HepG2 (cell line): ENCODE data around the gene RPP25L. TPM values are rescaled to one million over a fixed set of nuclear protein-coding genes. Genes with fewer than 3 reads are reported as not detected.

Source experiments
- BCL6 ChIP-seq: IDR thresholded peaks from 2 replicates; pipeline ENCODE4 v1.6.1; 2016; ENCODE audit warnings: missing genetic modification reagents, missing compliant biosample characterization
- BHLHE40 ChIP-seq: IDR thresholded peaks from 2 replicates; pipeline ENCODE4 v1.6.1; 2011; ENCODE audit warnings: low read length, improper control_type of control experiment
- FOXK1 ChIP-seq: sonication (generic); formaldehyde crosslinking; IDR thresholded peaks from 2 replicates; pipeline ENCODE4 v1.4.0; 2020; ENCODE audit warnings: low read depth, missing genetic modification reagents, borderline replicate concordance
- FOXO1 ChIP-seq: sonication (generic); formaldehyde crosslinking; IDR thresholded peaks from 2 replicates; pipeline ENCODE4 v1.4.0; 2020; ENCODE audit warnings: missing genetic modification reagents
- GFI1 ChIP-seq: sonication (generic); formaldehyde crosslinking; IDR thresholded peaks from 2 replicates; pipeline ENCODE4 v1.5.0; 2020; ENCODE audit warnings: missing genetic modification reagents, mild to moderate bottlenecking, borderline replicate concordance
- HNF4G ChIP-seq, 2 experiments: sonication (generic) in 1 of 2; formaldehyde crosslinking in 1 of 2; IDR thresholded peaks; 2 replicates each; pipeline versions ENCODE4 v1.4.0 to v1.6.1; 2011 to 2020; ENCODE audit warnings: borderline replicate concordance in 2 of 2, low read depth in 2 of 2, mild to moderate bottlenecking in 2 of 2, low read length in 1 of 2, missing genetic modification reagents in 1 of 2, moderate library complexity in 1 of 2
- KLF6 ChIP-seq: IDR thresholded peaks from 2 replicates; pipeline ENCODE4 v1.8.0; 2016; ENCODE audit warnings: missing biosample characterization, missing genetic modification reagents
- NR2F6 ChIP-seq, 2 experiments: IDR thresholded peaks; 2 replicates each; pipeline ENCODE4 v1.6.1; 2016; ENCODE audit warnings: antibody characterized with exemption in 1 of 2, mild to moderate bottlenecking in 1 of 2
- RARA ChIP-seq: IDR thresholded peaks from 2 replicates; pipeline ENCODE4 v1.6.1; 2016; ENCODE audit warnings: missing genetic modification reagents, missing compliant biosample characterization
- SOX6 ChIP-seq, 2 experiments: fragments of 450-650 bp in 1 of 2; sonication (generic) in 1 of 2; formaldehyde crosslinking in 1 of 2; IDR thresholded peaks; 2 replicates each; pipeline versions ENCODE4 v1.4.0 to v1.6.1; 2017 to 2020; ENCODE audit warnings: antibody characterized with exemption in 1 of 2, mild to moderate bottlenecking in 1 of 2, missing genetic modification reagents in 1 of 2
- ZFX ChIP-seq: sonication (generic); formaldehyde crosslinking; IDR thresholded peaks from 2 replicates; pipeline ENCODE4 v1.4.0; 2020; ENCODE audit warnings: mild to moderate bottlenecking, low read depth, missing genetic modification reagents, moderate library complexity
- ZNF33A ChIP-seq: sonication (generic); formaldehyde crosslinking; IDR thresholded peaks from 2 replicates; pipeline ENCODE4 v1.5.1; 2020; ENCODE audit warnings: missing genetic modification reagents, mild to moderate bottlenecking, moderate library complexity, borderline replicate concordance
- ZNF362 ChIP-seq: sonication (generic); formaldehyde crosslinking; IDR thresholded peaks from 2 replicates; pipeline ENCODE4 v1.4.0; 2020; ENCODE audit warnings: missing genetic modification reagents, mild to moderate bottlenecking, borderline replicate concordance
- ZNF564 ChIP-seq: sonication (generic); formaldehyde crosslinking; IDR thresholded peaks from 2 replicates; pipeline ENCODE4 v1.8.1; 2023; ENCODE audit warnings: mild to moderate bottlenecking, missing genetic modification reagents
- ZNF644 ChIP-seq: IDR thresholded peaks from 2 replicates; pipeline ENCODE4 v1.6.1; 2016; ENCODE audit warnings: low read depth
- ZNF770 ChIP-seq: sonication (generic); formaldehyde crosslinking; IDR thresholded peaks from 2 replicates; pipeline ENCODE4 v1.5.0; 2020; ENCODE audit warnings: mild to moderate bottlenecking, missing genetic modification reagents
- polyA plus RNA-seq, 8 experiments: library from polyadenylated mRNA; depleted of rRNA in 3 of 8; stranded (reverse) in 7 of 8; unstranded in 1 of 8; fragments of >200 nt; fragmentation: Illumina TruSeq in 4 of 8; extraction: Trizol in 4 of 8; gene quantifications; 2 replicates each; pipeline versions ENCODE4 v1.2.1 to v1.2.3, GENCODE V29; 2011 to 2016; ENCODE audit warnings: low read depth in 4 of 8, missing spikeins in 1 of 8, mixed read lengths in 1 of 8; ENCODE audit not compliant: insufficient read depth in 1 of 8
- total RNA-seq, 5 experiments: library from RNA; depleted of rRNA; stranded (reverse); fragments of >200 nt; fragmentation: Illumina TruSeq; extraction: Trizol; gene quantifications; 2 replicates each; pipeline ENCODE4 v1.2.3, GENCODE V29; 2016; ENCODE audit warnings: low read depth in 1 of 5
- TF ChIP-seq, protein P1 (sequence below): sonication (generic); formaldehyde crosslinking; IDR thresholded peaks from 2 replicates; pipeline ENCODE4 v1.4.0; 2020; ENCODE audit warnings: mild to moderate bottlenecking, missing genetic modification reagents, borderline replicate concordance
- TF ChIP-seq, protein P2 (sequence below): IDR thresholded peaks from 2 replicates; pipeline ENCODE4 v1.6.1; 2018; ENCODE audit warnings: missing genetic modification reagents, mild to moderate bottlenecking, missing compliant biosample characterization

The RPP25L gene
- total and polyA plus RNA-seq, 2 of the 13 experiments (the other 11 are each of a cell fraction or from before 2014, with no cell fraction given) = 24.5 to 27.3 TPM

- TF ChIP-seq ZNF770 (CRISPR knock-in tag) (peak; percentile 92), ZNF362 (CRISPR knock-in tag) (peak; percentile 61), NR2F6 (IDR thresholded peaks at IDR 0.05) (peak; percentile 88), NR2F6 (CRISPR knock-in tag; IDR thresholded peaks at IDR 0.05) (peak; percentile 81), ZNF564 (CRISPR knock-in tag) (0 out of 2 replicates have a peak, but pooled peaks have one; percentile 10), HNF4G (IDR thresholded peaks at IDR 0.05; ENCODE audit: borderline replicate concordance, low read depth, low read length) (peak; percentile 93), HNF4G (CRISPR knock-in tag; IDR thresholded peaks at IDR 0.05; ENCODE audit: borderline replicate concordance, low read depth) (peak; percentile 73; the same call in 1 of the 2 replicates), BCL6 (peak; percentile 85), KLF6 (CRISPR knock-in tag) (no peak), SOX6 (IDR thresholded peaks at IDR 0.05) (no peak), SOX6 (CRISPR knock-in tag; IDR thresholded peaks at IDR 0.05) (peak; percentile 59), FOXK1 (peak; percentile 25; the same call in 1 of the 2 replicates), FOXO1 (peak; percentile 43; the same call in 1 of the 2 replicates), ZNF644 (CRISPR knock-in tag) (peak; percentile 35; the same call in 1 of the 2 replicates), BHLHE40 (0 out of 2 replicates have a peak, but pooled peaks have one; percentile 37), GFI1 (peak; percentile 65; the same call in 1 of the 2 replicates), ZNF33A (CRISPR knock-in tag) (no peak), RARA (CRISPR knock-in tag) (peak; percentile 83), ZFX (CRISPR knock-in tag) (no peak)
- TF ChIP-seq, protein P1, sequence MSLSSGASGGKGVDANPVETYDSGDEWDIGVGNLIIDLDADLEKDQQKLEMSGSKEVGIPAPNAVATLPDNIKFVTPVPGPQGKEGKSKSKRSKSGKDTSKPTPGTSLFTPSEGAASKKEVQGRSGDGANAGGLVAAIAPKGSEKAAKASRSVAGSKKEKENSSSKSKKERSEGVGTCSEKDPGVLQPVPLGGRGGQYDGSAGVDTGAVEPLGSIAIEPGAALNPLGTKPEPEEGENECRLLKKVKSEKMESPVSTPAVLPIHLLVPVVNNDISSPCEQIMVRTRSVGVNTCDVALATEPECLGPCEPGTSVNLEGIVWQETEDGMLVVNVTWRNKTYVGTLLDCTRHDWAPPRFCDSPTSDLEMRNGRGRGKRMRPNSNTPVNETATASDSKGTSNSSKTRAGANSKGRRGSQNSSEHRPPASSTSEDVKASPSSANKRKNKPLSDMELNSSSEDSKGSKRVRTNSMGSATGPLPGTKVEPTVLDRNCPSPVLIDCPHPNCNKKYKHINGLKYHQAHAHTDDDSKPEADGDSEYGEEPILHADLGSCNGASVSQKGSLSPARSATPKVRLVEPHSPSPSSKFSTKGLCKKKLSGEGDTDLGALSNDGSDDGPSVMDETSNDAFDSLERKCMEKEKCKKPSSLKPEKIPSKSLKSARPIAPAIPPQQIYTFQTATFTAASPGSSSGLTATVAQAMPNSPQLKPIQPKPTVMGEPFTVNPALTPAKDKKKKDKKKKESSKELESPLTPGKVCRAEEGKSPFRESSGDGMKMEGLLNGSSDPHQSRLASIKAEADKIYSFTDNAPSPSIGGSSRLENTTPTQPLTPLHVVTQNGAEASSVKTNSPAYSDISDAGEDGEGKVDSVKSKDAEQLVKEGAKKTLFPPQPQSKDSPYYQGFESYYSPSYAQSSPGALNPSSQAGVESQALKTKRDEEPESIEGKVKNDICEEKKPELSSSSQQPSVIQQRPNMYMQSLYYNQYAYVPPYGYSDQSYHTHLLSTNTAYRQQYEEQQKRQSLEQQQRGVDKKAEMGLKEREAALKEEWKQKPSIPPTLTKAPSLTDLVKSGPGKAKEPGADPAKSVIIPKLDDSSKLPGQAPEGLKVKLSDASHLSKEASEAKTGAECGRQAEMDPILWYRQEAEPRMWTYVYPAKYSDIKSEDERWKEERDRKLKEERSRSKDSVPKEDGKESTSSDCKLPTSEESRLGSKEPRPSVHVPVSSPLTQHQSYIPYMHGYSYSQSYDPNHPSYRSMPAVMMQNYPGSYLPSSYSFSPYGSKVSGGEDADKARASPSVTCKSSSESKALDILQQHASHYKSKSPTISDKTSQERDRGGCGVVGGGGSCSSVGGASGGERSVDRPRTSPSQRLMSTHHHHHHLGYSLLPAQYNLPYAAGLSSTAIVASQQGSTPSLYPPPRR = peak; percentile 59; the same call in 1 of the 2 replicates
- TF ChIP-seq, protein P2, sequence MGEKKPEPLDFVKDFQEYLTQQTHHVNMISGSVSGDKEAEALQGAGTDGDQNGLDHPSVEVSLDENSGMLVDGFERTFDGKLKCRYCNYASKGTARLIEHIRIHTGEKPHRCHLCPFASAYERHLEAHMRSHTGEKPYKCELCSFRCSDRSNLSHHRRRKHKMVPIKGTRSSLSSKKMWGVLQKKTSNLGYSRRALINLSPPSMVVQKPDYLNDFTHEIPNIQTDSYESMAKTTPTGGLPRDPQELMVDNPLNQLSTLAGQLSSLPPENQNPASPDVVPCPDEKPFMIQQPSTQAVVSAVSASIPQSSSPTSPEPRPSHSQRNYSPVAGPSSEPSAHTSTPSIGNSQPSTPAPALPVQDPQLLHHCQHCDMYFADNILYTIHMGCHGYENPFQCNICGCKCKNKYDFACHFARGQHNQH (CRISPR knock-in tag) = peak; percentile 20; the same call in 1 of the 2 replicates
Measured at GRCh38 chr9:34644766-34645314, 32.9 kb upstream of the RPP25L start (continued).
